ENCODE results near the gene CCDC3.

CCDC3 gene

DNA sequence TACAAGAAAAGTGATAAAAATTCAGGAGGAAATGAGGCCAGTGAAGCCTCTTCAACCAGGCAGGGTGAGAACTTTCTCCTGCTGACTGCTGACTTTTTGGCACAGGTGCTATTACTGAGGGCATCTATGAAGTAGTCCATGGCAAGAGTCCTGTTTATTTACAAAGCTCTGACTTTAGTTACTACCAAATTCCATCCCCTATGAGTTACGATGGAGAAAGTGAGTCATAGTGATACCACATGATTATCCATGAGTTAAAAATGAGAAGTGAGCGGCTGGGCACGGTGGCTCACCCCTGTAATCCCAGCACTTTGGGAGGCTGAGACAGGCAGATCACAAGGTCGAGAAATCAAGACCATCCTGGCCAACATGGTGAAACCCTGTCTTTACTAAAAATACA lies 19.9 kb downstream of the CCDC3 start:
- H3K27ac ChIP-seq (ENCODE audit: poor library complexity, severe bottlenecking), result no peak overlapping the region
- H3K4me3 ChIP-seq (ENCODE audit: severe bottlenecking), result no peak overlapping the region
- TF ChIP-seq, protein P1, sequence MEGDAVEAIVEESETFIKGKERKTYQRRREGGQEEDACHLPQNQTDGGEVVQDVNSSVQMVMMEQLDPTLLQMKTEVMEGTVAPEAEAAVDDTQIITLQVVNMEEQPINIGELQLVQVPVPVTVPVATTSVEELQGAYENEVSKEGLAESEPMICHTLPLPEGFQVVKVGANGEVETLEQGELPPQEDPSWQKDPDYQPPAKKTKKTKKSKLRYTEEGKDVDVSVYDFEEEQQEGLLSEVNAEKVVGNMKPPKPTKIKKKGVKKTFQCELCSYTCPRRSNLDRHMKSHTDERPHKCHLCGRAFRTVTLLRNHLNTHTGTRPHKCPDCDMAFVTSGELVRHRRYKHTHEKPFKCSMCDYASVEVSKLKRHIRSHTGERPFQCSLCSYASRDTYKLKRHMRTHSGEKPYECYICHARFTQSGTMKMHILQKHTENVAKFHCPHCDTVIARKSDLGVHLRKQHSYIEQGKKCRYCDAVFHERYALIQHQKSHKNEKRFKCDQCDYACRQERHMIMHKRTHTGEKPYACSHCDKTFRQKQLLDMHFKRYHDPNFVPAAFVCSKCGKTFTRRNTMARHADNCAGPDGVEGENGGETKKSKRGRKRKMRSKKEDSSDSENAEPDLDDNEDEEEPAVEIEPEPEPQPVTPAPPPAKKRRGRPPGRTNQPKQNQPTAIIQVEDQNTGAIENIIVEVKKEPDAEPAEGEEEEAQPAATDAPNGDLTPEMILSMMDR (IDR thresholded peaks at IDR 0.05; ENCODE audit: poor library complexity, severe bottlenecking), result no peak
- no peaks in the 10 kb centered on the region for H3K27me3 ChIP-seq (ENCODE audit: insufficient read depth, poor library complexity, severe bottlenecking)
- no peaks in the 10 kb centered on the region for H3K9me3 ChIP-seq (ENCODE audit: severe bottlenecking)
- no peaks in the 10 kb centered on the region for H3K4me1 ChIP-seq (ENCODE audit: insufficient read depth, poor library complexity, severe bottlenecking)
- ATAC-seq (ENCODE audit: low read depth) (peak; percentile 49; the same call in 2 of the 3 replicates), DNase-seq (ENCODE audit: low spot score) (no peak)
- no peaks in the 10 kb centered on the region for H3K36me3 ChIP-seq (ENCODE audit: low read depth)

DNA sequence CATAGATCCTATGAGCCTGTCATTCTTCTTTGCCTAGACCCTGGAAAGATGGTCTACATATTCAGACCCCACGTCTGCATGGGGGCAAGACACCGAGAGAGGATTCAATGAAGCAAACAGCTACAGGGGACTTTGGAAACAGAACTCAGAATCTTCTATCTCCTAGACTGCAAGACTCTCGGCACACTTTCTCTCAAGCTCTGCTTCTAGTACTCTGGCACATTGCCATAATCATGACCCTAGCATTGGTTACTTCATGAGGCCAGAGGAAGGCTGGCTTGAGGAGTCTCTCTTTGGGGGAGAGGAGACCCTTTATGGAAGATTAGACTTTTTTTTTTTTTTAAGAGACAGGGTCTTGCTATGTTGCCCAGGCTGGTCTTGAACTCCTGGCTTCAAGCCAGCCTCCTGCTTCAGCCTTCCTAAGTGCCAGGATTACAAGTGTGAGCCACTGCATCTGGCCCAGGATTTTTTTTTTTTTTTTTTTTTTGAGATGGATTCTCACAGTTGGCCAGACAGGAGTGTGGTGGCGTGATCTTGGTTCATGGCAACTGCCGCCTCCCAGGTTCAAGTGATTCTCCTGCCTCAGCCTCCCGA lies 20.7 kb downstream of the CCDC3 start:
- TF ChIP-seq, protein P1 (IDR thresholded peaks at IDR 0.05; ENCODE audit: poor library complexity, severe bottlenecking), result no peak
- no peaks in the 10 kb centered on the region for H3K9me3 ChIP-seq (ENCODE audit: severe bottlenecking)
- no peak overlapping the region for H3K27ac ChIP-seq (ENCODE audit: poor library complexity, severe bottlenecking)
- no peak overlapping the region for H3K4me3 ChIP-seq (ENCODE audit: severe bottlenecking)
- no peak for DNase-seq (ENCODE audit: low spot score)
- no peak for ATAC-seq (ENCODE audit: low read depth)
- no peaks in the 10 kb centered on the region for H3K27me3 ChIP-seq (ENCODE audit: insufficient read depth, poor library complexity, severe bottlenecking)
- no peaks in the 10 kb centered on the region for H3K36me3 ChIP-seq (ENCODE audit: low read depth)
- H3K4me1 ChIP-seq (ENCODE audit: insufficient read depth, poor library complexity, severe bottlenecking), result no peaks in the 10 kb centered on the region

DNA sequence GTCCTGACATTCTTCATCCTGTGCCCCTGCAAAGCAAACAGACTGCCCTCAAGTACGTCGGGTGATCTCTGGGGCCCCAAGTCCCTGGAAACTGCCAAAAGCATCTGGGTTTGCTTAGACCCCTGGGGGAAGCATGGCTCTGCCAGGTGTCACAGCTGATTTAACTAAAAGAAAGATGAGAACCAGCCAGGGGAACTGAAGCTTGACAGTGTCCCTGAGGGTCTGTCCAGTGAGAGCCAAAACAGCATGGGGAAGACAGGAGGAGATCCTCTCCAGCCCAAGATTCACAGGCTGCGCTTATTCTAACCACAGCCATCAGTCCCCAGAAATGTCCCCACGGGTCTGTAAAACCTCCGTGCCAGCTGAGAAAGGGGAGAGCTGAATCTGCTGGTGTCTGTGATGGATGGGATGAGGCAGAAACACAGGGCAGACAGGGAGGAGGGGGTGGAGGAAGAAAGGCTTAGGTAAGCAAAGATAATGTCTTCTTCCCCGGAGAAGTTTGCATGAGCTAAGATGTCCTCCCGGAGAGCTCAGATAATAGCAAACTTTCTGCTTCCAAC lies 21.3 kb downstream of the CCDC3 start:
- TF ChIP-seq, protein P1 (IDR thresholded peaks at IDR 0.05; ENCODE audit: poor library complexity, severe bottlenecking), result no peak
- no peak for DNase-seq (ENCODE audit: low spot score)
- ATAC-seq (ENCODE audit: low read depth), result no peak
- Histone ChIP-seq H3K4me3 (ENCODE audit: severe bottlenecking) (no peak overlapping the region), H3K4me1 (ENCODE audit: insufficient read depth, poor library complexity, severe bottlenecking) (no peaks in the 10 kb centered on the region), H3K27me3 (ENCODE audit: insufficient read depth, poor library complexity, severe bottlenecking) (no peaks in the 10 kb centered on the region), H3K36me3 (ENCODE audit: low read depth) (no peaks in the 10 kb centered on the region), H3K27ac (ENCODE audit: poor library complexity, severe bottlenecking) (no peak overlapping the region), H3K9me3 (ENCODE audit: severe bottlenecking) (no peaks in the 10 kb centered on the region)

DNA sequence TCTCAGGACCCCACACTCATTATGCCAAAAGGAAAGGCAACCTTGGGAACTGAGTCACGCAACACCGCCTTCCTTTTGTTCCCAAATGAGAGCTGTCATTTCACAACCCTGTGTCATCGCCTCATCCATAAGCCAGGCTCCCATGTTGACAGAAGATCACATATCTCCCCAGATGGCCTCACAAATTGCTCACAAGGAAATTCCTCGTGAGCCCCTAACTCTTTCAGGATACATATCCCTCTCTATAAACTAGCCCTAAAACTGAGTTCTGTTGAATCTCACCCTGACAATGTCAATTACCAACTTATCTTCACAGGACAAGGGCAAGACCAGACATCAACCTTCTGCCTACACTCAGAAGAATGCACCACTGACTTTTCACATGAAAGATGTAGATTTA lies 22.6 kb downstream of the CCDC3 start:
- no peak overlapping the region for H3K27ac ChIP-seq (ENCODE audit: poor library complexity, severe bottlenecking)
- DNase-seq (ENCODE audit: low spot score) (no peak), ATAC-seq (ENCODE audit: low read depth) (no peak)
- TF ChIP-seq, protein P1 (IDR thresholded peaks at IDR 0.05; ENCODE audit: poor library complexity, severe bottlenecking), result no peak
- no peak overlapping the region for H3K4me3 ChIP-seq (ENCODE audit: severe bottlenecking)
- H3K9me3 ChIP-seq (ENCODE audit: severe bottlenecking), result no peaks in the 10 kb centered on the region
- no peaks in the 10 kb centered on the region for H3K36me3 ChIP-seq (ENCODE audit: low read depth)
- no peaks in the 10 kb centered on the region for H3K4me1 ChIP-seq (ENCODE audit: insufficient read depth, poor library complexity, severe bottlenecking)
- H3K27me3 ChIP-seq (ENCODE audit: insufficient read depth, poor library complexity, severe bottlenecking), result no peaks in the 10 kb centered on the region

DNA sequence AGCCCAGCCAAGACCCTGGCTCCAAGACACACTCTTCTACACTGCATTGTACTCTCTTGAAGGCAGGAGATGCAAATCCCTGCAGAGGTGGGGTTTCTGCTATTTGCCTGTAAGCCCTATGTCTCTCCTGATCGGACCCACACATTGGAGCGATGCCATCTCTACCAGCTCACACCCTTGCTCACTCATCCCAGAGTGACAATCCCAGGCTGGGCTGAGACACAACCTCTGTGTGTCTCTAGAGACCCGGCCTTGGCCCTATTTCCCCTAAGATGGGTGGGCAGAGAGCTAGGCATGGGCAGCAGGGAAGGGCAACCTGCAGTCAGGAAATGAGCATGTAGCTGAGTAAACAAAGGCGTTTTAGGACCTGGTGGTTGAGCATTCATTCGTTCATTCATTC lies 25.6 kb downstream of the CCDC3 start:
- TF ChIP-seq, protein P1 (IDR thresholded peaks at IDR 0.05; ENCODE audit: poor library complexity, severe bottlenecking), result no peak
- Histone ChIP-seq H3K4me1 (ENCODE audit: insufficient read depth, poor library complexity, severe bottlenecking) (no peaks in the 10 kb centered on the region), H3K4me3 (ENCODE audit: severe bottlenecking) (no peak overlapping the region), H3K9me3 (ENCODE audit: severe bottlenecking) (no peaks in the 10 kb centered on the region), H3K36me3 (ENCODE audit: low read depth) (no peaks in the 10 kb centered on the region), H3K27ac (ENCODE audit: poor library complexity, severe bottlenecking) (no peak overlapping the region), H3K27me3 (ENCODE audit: insufficient read depth, poor library complexity, severe bottlenecking) (no peaks in the 10 kb centered on the region)
- ATAC-seq (ENCODE audit: low read depth) (no peak), DNase-seq (ENCODE audit: low spot score) (no peak)

Data from RWPE2 (cell line).